PC-9 (cell line): ENCODE measurements around the gene SULT1C4. TPM values are rescaled to one million over a fixed set of nuclear protein-coding genes. Genes with fewer than 3 reads are reported as not detected.

ENCODE experiments used
- BruUV-seq: library from RNA; stranded (reverse); fragments of 400-500 nt; replicated peaks from 2 replicates; lab custom pipeline; 2021; lab: Mats Ljungman, UMichigan
- CTCF ChIA-PET: fragments of 300-600 bp; sonication (Branson Sonifier 250); formaldehyde crosslinking; loops from one replicate; lab custom pipeline; 2022; ENCODE audit warnings: antibody characterized with exemption; lab: Charles Lee
- POLR2A ChIA-PET: fragments of 300-600 bp; sonication (Branson Sonifier 250); formaldehyde crosslinking; loops from one replicate; lab custom pipeline; 2022; ENCODE audit warnings: antibody characterized with exemption; ENCODE audit not compliant: unreplicated experiment; lab: Charles Lee
- DNase-seq, 2 experiments: peaks; one replicate each; pipeline versions ENCODE4 v3.0.0 to v3.0.0-alpha.2; 2015 to 2022; ENCODE audit warnings: mixed read lengths in 1 of 2
- H2AFZ ChIP-seq: fragments of 200-600 bp; sonication (generic); 2 replicates; pipeline ENCODE4 v1.8.1; 2017; ENCODE audit warnings: antibody characterized with exemption
- H3F3A ChIP-seq: fragments of 200-600 bp; sonication (generic); 2 replicates; pipeline ENCODE4 v1.8.1; 2017; ENCODE audit warnings: antibody characterized with exemption, mild to moderate bottlenecking, low read depth; ENCODE audit not compliant: insufficient read depth
- H3K27ac ChIP-seq: fragments of 200-600 bp; sonication (generic); 2 replicates; pipeline ENCODE4 v1.6.1; 2016; ENCODE audit warnings: mixed run types
- H3K27me3 ChIP-seq: fragments of 200-600 bp; sonication (generic); 2 replicates; pipeline ENCODE4 v1.6.1; 2016; ENCODE audit warnings: low read depth, mixed run types; ENCODE audit not compliant: insufficient read depth
- H3K36me3 ChIP-seq: fragments of 200-600 bp; sonication (generic); 2 replicates; pipeline ENCODE4 v1.6.1; 2016; ENCODE audit warnings: low read depth, mixed run types
- H3K4me1 ChIP-seq: fragments of 200-600 bp; sonication (generic); replicated peaks from 2 replicates; pipeline ENCODE4 v1.6.1; 2016; ENCODE audit warnings: mixed run types; ENCODE audit not compliant: insufficient read depth
- H3K4me2 ChIP-seq: fragments of 200-600 bp; sonication (generic); 2 replicates; pipeline ENCODE4 v1.6.1; 2017; ENCODE audit warnings: mixed run types
- H3K4me3 ChIP-seq: fragments of 200-600 bp; sonication (generic); 2 replicates; pipeline ENCODE4 v1.6.1; 2016; ENCODE audit warnings: mixed run types
- H3K79me2 ChIP-seq: fragments of 200-600 bp; sonication (generic); 2 replicates; pipeline ENCODE4 v1.6.1; 2017; ENCODE audit warnings: low read depth, mixed run types
- H3K9me2 ChIP-seq: fragments of 200-600 bp; sonication (generic); 2 replicates; pipeline ENCODE4 v1.8.1; 2017; ENCODE audit warnings: mild to moderate bottlenecking; ENCODE audit not compliant: insufficient read depth
- H3K9me3 ChIP-seq: fragments of 200-600 bp; sonication (generic); 2 replicates; pipeline ENCODE4 v1.8.1; 2016; ENCODE audit warnings: low read depth; ENCODE audit not compliant: insufficient read depth
- H4K20me1 ChIP-seq: fragments of 200-600 bp; sonication (generic); 2 replicates; pipeline ENCODE4 v1.8.1; 2017; ENCODE audit not compliant: insufficient read depth
- CTCF ChIP-seq: fragments of 200-600 bp; sonication (generic); conservative IDR thresholded peaks from 2 replicates; pipeline ENCODE4 v1.6.1; 2017; ENCODE audit warnings: mixed run types, antibody characterized with exemption, mild to moderate bottlenecking, moderate library complexity
- EZH2 ChIP-seq: fragments of 200-600 bp; sonication (generic); IDR thresholded peaks from 2 replicates; pipeline ENCODE4 v1.8.0; 2017; ENCODE audit warnings: antibody characterized with exemption, low read depth
- intact Hi-C: fragments of 100-400 bp; cut with micrococcal nuclease; formaldehyde crosslinking; loops from one replicate; pipeline ENCODE4 v1.10.0; 2022; ENCODE audit not compliant: unreplicated experiment
- total RNA-seq: library from RNA; stranded (reverse); gene quantifications from 2 replicates; pipeline ENCODE4 v1.2.3, GENCODE V29; 2021

Gene SULT1C4
- total RNA-seq, 1 experiment from 2014 or later = not detected

GRCh38 chr2:108396845-108397244 lies 19.1 kb downstream of the SULT1C4 start:
- POLR2A ChIA-PET = no interaction called here
- Histone ChIP-seq H3K27me3 (no peaks in the 10 kb centered on the region), H3K4me3 (no peak overlapping the region), H2AFZ (no peak overlapping the region), H3K79me2 (no peaks in the 10 kb centered on the region), H3K4me1 (no peaks in the 10 kb centered on the region), H3K36me3 (no peaks in the 10 kb centered on the region), H3K27ac (no peak overlapping the region), H3F3A (no peaks in the 10 kb centered on the region), H3K4me2 (no peak overlapping the region), H4K20me1 (no peaks in the 10 kb centered on the region), H3K9me2 (no peaks in the 10 kb centered on the region), H3K9me3 (peaks cover 11% of the 10 kb centered on the region)
- intact Hi-C loops = no loop called here
- BruUV-seq = no TSS peak
- CTCF ChIA-PET = no interaction called here
- TF ChIP-seq EZH2 (no peak), CTCF (peak; percentile 42; the same call in 1 of the 2 replicates)
- DNase-seq = peak in 1 of 2 experiments; percentile 4

- H2AFZ ChIP-seq = no peak overlapping the region
- intact Hi-C loops = no loop called here
- H3K9me3 ChIP-seq = peaks cover 4% of the 10 kb centered on the region; the same call in 1 of the 2 replicates
- no peaks in the 10 kb centered on the region for H3K36me3 ChIP-seq
- no peaks in the 10 kb centered on the region for H3K4me1 ChIP-seq
- no peak for TF ChIP-seq CTCF
- TF ChIP-seq EZH2 = no peak
- no peak overlapping the region for H3K4me2 ChIP-seq
- ChIA-PET POLR2A (no interaction called here), CTCF (no interaction called here)
- no peaks in the 10 kb centered on the region for H3K9me2 ChIP-seq
- no peak overlapping the region for H3K27ac ChIP-seq
- no TSS peak for BruUV-seq
- no peaks in the 10 kb centered on the region for H3K27me3 ChIP-seq
- no peaks in the 10 kb centered on the region for H4K20me1 ChIP-seq
- DNase-seq = no peak
- H3K79me2 ChIP-seq = no peaks in the 10 kb centered on the region
- H3K4me3 ChIP-seq = no peak overlapping the region
- H3F3A ChIP-seq = no peaks in the 10 kb centered on the region
Measured at GRCh38 chr2:108399479-108399878, 21.7 kb downstream of the SULT1C4 start.

- intact Hi-C loops = no loop called here
- Histone ChIP-seq H4K20me1 (no peaks in the 10 kb centered on the region), H3K9me2 (no peaks in the 10 kb centered on the region), H3K27ac (no peak overlapping the region), H3K27me3 (no peaks in the 10 kb centered on the region), H3K36me3 (no peaks in the 10 kb centered on the region), H2AFZ (no peak overlapping the region), H3K79me2 (no peaks in the 10 kb centered on the region), H3K4me1 (no peaks in the 10 kb centered on the region), H3K9me3 (peaks cover 16% of the 10 kb centered on the region), H3K4me2 (no peak overlapping the region), H3K4me3 (no peak overlapping the region), H3F3A (no peaks in the 10 kb centered on the region)
- ChIA-PET POLR2A (no interaction called here), CTCF (no interaction called here)
- no TSS peak for BruUV-seq
- TF ChIP-seq EZH2 (no peak), CTCF (no peak)
- DNase-seq = no peak
Measured at GRCh38 chr2:108401800-108402199, 24.0 kb downstream of the SULT1C4 start.
